Muscle layer of duodenum (tissue), 2 donors: Measurements from ENCODE around the gene CLCN2.
A peak's percentile ranks its signal among the peaks of the same experiment; 100 is the strongest.

Source experiments
- H3K27ac ChIP-seq: one replicate; pipeline ENCODE4 v1.7.0; 2013; ENCODE audit warnings: mild to moderate bottlenecking, low read length
- H3K27me3 ChIP-seq: one replicate; pipeline ENCODE4 v1.7.0; 2013; ENCODE audit warnings: low read depth, mild to moderate bottlenecking, control low read depth, low read length
- H3K36me3 ChIP-seq, 2 donors: one replicate each; pipeline ENCODE4 v1.7.0; 2013; ENCODE audit warnings: low read length in 2 of 2, control low read depth in 1 of 2, mild to moderate bottlenecking in 1 of 2; ENCODE audit not compliant: insufficient read depth in 2 of 2, control insufficient read depth in 1 of 2
- H3K4me1 ChIP-seq, 2 donors: one replicate each; pipeline ENCODE4 v1.7.0; 2013; ENCODE audit warnings: low read length in 2 of 2, mild to moderate bottlenecking in 2 of 2, control low read depth in 1 of 2, moderate library complexity in 1 of 2; ENCODE audit not compliant: insufficient read depth in 2 of 2, control insufficient read depth in 1 of 2
- H3K4me3 ChIP-seq, 2 donors: one replicate each; pipeline ENCODE4 v1.7.0; 2013; ENCODE audit warnings: low read length in 2 of 2, low read depth in 1 of 2, mild to moderate bottlenecking in 1 of 2
- H3K9me3 ChIP-seq, 2 donors: one replicate each; pipeline ENCODE4 v1.7.0; 2013; ENCODE audit warnings: low read length in 2 of 2, control low read depth in 1 of 2, mild to moderate bottlenecking in 1 of 2; ENCODE audit not compliant: control insufficient read depth in 1 of 2
- donor health status: healthy.

CLCN2 gene

GRCh38 chr3:184357248-184358123 is 3.9 kb downstream of the CLCN2 start:
- Histone ChIP-seq H3K27ac (no peak overlapping the region), H3K4me1 (peaks cover 6 to 11% of the 10 kb centered on the region in 2 donors), H3K9me3 (no peaks in the 10 kb centered on the region), H3K4me3 (no peak overlapping the region), H3K36me3 (peaks cover 3 to 19% of the 10 kb centered on the region in 2 donors), H3K27me3 (no peaks in the 10 kb centered on the region)

DNA sequence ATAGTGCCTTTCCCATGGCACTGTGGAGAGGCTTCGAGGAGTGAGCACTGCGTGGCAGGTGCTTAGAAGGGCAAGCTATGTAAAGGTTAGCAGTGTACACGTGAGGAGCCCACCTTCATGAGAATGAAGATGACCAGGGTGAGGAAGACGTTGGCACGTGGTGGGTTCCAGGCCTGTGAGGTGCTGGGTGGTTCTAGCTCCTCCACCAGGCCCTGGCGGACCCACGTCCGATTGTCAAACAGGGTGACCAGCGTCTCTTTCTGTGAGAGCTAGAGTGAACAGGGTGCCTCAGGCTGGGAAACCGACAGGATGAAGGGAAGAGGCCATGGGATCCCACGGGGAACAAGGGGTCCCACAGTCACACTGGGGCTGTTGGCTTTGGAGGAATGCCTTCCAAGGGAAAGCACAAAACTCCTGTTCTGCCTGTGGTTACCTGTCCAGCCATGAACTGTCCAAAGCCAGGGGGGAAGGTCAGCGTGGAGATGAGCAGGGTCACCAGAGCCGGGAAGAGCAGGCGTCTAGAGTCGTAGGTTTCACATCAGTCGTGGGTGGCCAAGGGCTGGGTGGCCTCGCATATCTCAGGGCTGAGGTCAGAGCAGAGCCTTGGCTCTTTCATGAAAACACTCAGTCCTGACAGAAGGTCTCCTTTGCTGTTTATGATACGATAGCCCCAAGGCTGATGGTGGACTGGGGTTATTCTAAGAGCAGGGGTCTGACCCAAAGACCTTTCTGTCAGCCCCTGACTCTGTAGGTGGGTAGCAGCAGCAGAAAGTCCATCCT is 6.0 kb downstream of the CLCN2 start:
- Histone ChIP-seq H3K36me3 (peaks cover 3 to 19% of the 10 kb centered on the region in 2 donors), H3K27me3 (no peaks in the 10 kb centered on the region), H3K4me3 (no peak overlapping the region), H3K27ac (no peak overlapping the region), H3K4me1 (peaks cover 0 to 11% of the 10 kb centered on the region in 2 donors), H3K9me3 (no peaks in the 10 kb centered on the region)

GRCh38 chr3:184354754-184355153 is 6.7 kb downstream of the CLCN2 start:
- Histone ChIP-seq H3K27ac (no peak overlapping the region), H3K9me3 (no peaks in the 10 kb centered on the region), H3K36me3 (peaks cover 3 to 19% of the 10 kb centered on the region in 2 donors)

DNA sequence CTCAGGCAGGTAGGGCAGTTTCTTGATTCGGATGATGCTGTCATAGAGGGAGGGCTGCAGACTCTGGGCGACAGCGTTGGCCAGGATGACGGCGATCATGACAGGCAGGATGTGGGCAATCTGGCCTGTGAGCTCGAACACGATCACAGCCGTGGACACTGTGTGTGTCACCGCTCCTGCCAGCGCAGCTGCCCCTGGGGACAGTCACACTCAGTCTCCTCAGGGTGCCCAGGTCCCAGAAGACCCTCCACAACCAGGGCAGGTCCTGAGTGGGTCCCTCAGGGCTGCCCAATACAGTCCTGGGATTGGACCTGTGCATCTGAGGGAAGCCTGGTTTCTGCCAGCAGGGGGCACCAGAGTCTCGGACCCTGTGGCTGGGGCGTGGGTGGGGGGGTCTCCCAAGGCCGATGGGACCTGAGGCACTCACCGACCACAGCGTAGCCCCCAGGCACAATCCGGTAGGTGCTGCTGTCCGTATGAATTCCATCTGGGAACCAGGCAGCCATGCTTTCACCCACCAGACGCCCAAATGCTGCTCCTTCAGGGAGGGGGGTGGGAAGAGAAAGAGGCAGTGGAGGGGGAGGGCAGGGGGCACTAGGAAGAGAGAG is 7.2 kb downstream of the CLCN2 start:
- Histone ChIP-seq H3K27me3 (no peaks in the 10 kb centered on the region), H3K4me1 (peaks cover 0 to 8% of the 10 kb centered on the region in 2 donors), H3K27ac (no peak overlapping the region), H3K4me3 (no peak overlapping the region), H3K36me3 (peaks cover 3 to 19% of the 10 kb centered on the region in 2 donors), H3K9me3 (no peaks in the 10 kb centered on the region)

More at GRCh38 chr3:184354754-184355153, 6.7 kb downstream of the CLCN2 start:
- no peak overlapping the region for H3K4me3 ChIP-seq
- peaks cover 0 to 8% of the 10 kb centered on the region in 2 donors for H3K4me1 ChIP-seq
- H3K27me3 ChIP-seq = no peaks in the 10 kb centered on the region

GRCh38 chr3:184353546-184353941 is 7.9 kb downstream of the CLCN2 start:
- no peak overlapping the region for H3K4me3 ChIP-seq
- peaks cover 3 to 19% of the 10 kb centered on the region in 2 donors for H3K36me3 ChIP-seq
- H3K9me3 ChIP-seq = no peaks in the 10 kb centered on the region
- no peak overlapping the region for H3K27ac ChIP-seq
- no peaks in the 10 kb centered on the region for H3K27me3 ChIP-seq
- peaks cover 0 to 8% of the 10 kb centered on the region in 2 donors for H3K4me1 ChIP-seq

DNA sequence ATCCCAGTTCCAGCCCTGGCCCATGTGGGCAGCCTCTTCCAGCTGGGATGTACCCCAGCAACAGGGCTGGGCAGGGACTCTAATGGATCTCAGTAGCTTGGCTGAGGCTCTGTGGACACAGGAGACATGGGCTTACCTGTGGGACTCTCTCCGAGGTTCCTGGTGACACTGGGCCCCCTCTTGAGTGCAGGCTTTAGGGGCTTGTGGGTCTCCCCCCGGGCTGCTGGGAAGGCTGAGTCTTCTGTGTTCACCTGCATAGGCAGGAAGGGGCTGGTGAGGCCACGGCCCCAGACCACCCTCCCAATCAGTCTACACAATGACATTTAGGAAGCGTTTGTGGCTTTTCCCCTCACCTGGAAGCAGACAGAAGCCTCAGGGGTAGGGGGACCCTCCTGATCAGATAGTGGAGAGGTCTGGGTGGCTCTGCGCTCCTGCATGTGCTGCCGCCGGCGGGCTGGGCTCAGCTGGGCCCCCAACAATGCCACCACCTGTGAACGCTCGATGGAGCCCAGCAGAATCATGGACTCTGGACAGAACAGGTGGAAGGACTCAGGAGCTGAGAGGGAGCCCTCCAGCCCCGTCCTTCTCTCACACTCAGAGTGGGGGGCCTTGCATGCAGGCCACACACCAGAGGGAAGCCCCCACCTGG is 8.4 kb downstream of the CLCN2 start:
- H3K4me3 ChIP-seq = no peak overlapping the region
- peaks cover 0 to 8% of the 10 kb centered on the region in 2 donors for H3K4me1 ChIP-seq
- H3K27ac ChIP-seq = no peak overlapping the region
- no peaks in the 10 kb centered on the region for H3K9me3 ChIP-seq
- H3K27me3 ChIP-seq = no peaks in the 10 kb centered on the region
- peaks cover 3 to 18% of the 10 kb centered on the region in 2 donors for H3K36me3 ChIP-seq

- Histone ChIP-seq H3K27ac (no peak overlapping the region), H3K36me3 (peaks cover 3 to 10% of the 10 kb centered on the region in 2 donors), H3K4me3 (peak overlapping the region in 1 of 2 donors; percentile 16), H3K9me3 (no peaks in the 10 kb centered on the region), H3K4me1 (peaks cover 0 to 8% of the 10 kb centered on the region in 2 donors), H3K27me3 (no peaks in the 10 kb centered on the region)
Measured at GRCh38 chr3:184352149-184352785, 9.1 kb downstream of the CLCN2 start.

GRCh38 chr3:184351511-184352148 is 9.8 kb downstream of the CLCN2 start:
- Histone ChIP-seq H3K27me3 (no peaks in the 10 kb centered on the region), H3K4me3 (no peak overlapping the region), H3K36me3 (peaks cover 3 to 4% of the 10 kb centered on the region in 2 donors), H3K4me1 (peaks cover 0 to 8% of the 10 kb centered on the region in 2 donors), H3K27ac (no peak overlapping the region), H3K9me3 (no peaks in the 10 kb centered on the region)

GRCh38 chr3:184350618-184351017 is 10.8 kb downstream of the CLCN2 start:
- peaks cover 2 to 10% of the 10 kb centered on the region in 2 donors for H3K4me1 ChIP-seq
- H3K9me3 ChIP-seq = no peaks in the 10 kb centered on the region
- H3K27ac ChIP-seq = no peak overlapping the region
- H3K4me3 ChIP-seq = no peak overlapping the region
- peaks cover 3 to 4% of the 10 kb centered on the region in 2 donors for H3K36me3 ChIP-seq
- H3K27me3 ChIP-seq = no peaks in the 10 kb centered on the region
